ENCODE results near the gene SYS1. TPM values are rescaled to one million over a fixed set of nuclear protein-coding genes. Genes with fewer than 3 reads are reported as not detected.

Gene SYS1
- polyA plus RNA-seq, 1 of the 3 experiments (the other 2 are of a cell fraction): 26.5 TPM

GRCh38 chr20:45392733-45393132, 29.8 kb downstream of the SYS1 start (continued):
- TF ChIP-seq, protein P1, sequence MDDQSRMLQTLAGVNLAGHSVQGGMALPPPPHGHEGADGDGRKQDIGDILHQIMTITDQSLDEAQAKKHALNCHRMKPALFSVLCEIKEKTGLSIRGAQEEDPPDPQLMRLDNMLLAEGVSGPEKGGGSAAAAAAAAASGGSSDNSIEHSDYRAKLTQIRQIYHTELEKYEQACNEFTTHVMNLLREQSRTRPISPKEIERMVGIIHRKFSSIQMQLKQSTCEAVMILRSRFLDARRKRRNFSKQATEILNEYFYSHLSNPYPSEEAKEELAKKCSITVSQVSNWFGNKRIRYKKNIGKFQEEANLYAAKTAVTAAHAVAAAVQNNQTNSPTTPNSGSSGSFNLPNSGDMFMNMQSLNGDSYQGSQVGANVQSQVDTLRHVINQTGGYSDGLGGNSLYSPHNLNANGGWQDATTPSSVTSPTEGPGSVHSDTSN (IDR thresholded peaks at IDR 0.05): no peak

DNA sequence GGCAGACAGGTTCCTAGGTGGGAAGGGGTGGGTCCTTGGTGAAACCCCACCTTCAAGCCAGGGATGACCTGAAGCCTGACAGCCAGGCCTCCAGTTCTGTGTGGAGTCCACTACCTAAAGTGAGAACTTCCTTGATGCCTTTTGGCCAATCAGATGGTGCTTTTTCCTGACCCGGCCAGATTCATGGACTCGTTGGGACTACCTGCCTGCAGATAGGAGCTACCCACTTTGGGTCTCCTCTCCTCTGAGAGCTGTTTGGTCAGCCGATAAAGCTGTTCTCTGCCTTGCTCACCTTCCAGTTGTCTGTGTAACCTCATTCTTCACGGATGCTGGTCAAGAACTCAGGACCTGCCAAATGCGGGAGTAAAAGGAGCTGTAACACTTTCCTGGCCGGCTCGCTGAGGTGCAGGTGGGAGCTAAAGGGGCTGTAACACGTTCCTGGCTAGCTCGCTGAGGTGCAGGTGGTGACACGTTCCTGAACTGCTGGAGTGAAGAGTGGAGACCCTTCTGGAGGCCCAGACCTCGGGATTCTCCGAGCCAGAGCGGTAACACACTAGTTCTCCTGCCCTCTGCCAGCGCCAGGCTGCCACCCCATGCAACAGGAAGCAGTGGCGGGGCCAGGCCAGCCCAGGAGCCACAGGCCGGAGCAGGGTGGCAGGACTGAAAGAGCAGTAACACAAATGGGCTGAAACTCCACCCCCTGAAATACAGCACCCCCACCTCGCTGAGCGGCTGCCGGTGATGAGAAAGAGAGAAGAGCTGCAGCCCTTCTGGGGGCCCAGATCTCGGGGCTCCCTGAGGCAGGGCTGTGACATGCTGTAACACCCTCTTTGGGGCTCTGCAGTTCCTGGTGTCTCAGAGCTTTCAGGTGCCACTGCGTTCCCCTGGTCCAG, 31.5 kb downstream of the SYS1 start:
- ChIA-PET CTCF (interaction anchor here (1.0 to 3.4 kb wide), 4 partner anchors 10 to 377 kb away, joined by 3 to 20 read pairs (median 6); no protein-coding TSS in a partner anchor), POLR2A (no interaction called here)
- H3K9me3 ChIP-seq: no peaks in the 10 kb centered on the region
- 87% methylated on average over 13 of the region's 21 CpGs for WGBS (ENCODE audit: low lambda C conversion rate)
- H3K9me2 ChIP-seq: no peaks in the 10 kb centered on the region
- H3K27me3 ChIP-seq (ENCODE audit: insufficient read depth): no peaks in the 10 kb centered on the region
- H3F3A ChIP-seq (replicated peaks; ENCODE audit: insufficient read depth): peaks cover 5% of the 10 kb centered on the region
- TF ChIP-seq JUND (IDR thresholded peaks at IDR 0.05): no peak
- TF ChIP-seq RXRA (IDR thresholded peaks at IDR 0.05; ENCODE audit: borderline replicate concordance, low read depth): no peak
- H3K36me3 ChIP-seq (replicated peaks in 1 of 2; ENCODE audit: control insufficient read depth in 1 of 2, insufficient read depth in 2 of 2, low read length in 1 of 2): peaks cover 0 to 2% of the 10 kb centered on the region in 2 experiments
- no peak overlapping the region for H3K27ac ChIP-seq (ENCODE audit: low read depth in 2 of 2, low read length in 1 of 2)
- H3K4me3 ChIP-seq (ENCODE audit: low read depth in 2 of 2, low read length in 1 of 2): no peak overlapping the region
- H2AFZ ChIP-seq (ENCODE audit: low read depth): no peak overlapping the region
- no peaks in the 10 kb centered on the region for H3K79me2 ChIP-seq (ENCODE audit: insufficient read depth)
- H4K20me1 ChIP-seq (ENCODE audit: insufficient read depth): no peaks in the 10 kb centered on the region
- H3K4me1 ChIP-seq (ENCODE audit: control insufficient read depth in 1 of 2, insufficient read depth in 2 of 2, low read depth in 1 of 2, low read length in 1 of 2): no peaks in the 10 kb centered on the region
- no peak overlapping the region for H3K9ac ChIP-seq
- no peak overlapping the region for H3K4me2 ChIP-seq
- no peak for DNase-seq

DNA sequence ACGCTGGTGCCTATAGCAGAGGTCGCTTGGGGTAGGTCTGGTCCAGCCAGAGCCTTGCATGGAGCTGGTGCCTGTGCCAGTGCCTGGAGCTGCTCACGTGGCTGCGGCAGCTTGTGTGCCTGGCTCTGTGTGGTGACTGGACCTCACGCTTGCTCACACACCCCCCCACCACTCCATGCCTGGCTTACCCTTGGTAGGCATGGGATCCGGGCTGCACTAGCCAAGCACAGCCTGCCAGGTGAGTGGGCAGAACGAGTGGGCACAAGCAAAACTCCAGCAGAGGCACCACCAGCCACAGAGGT, 32.1 kb downstream of the SYS1 start:
- peaks cover 5% of the 10 kb centered on the region for H3F3A ChIP-seq (replicated peaks; ENCODE audit: insufficient read depth)
- H3K4me1 ChIP-seq (ENCODE audit: control insufficient read depth in 1 of 2, insufficient read depth in 2 of 2, low read depth in 1 of 2, low read length in 1 of 2): no peaks in the 10 kb centered on the region
- ChIA-PET CTCF (interaction anchor here (1.3 to 3.4 kb wide), 3 partner anchors 15 to 42 kb away, joined by 4 to 20 read pairs (median 7); no protein-coding TSS in a partner anchor), POLR2A (no interaction called here)
- 79% methylated on average over 2 of the region's 7 CpGs for WGBS (ENCODE audit: low lambda C conversion rate)
- 0 out of 2 replicates have a peak, but pooled peaks cover 1% of the 10 kb centered on the region for H3K9me3 ChIP-seq
- H3K4me2 ChIP-seq: no peak overlapping the region
- H3K4me3 ChIP-seq (ENCODE audit: low read depth in 2 of 2, low read length in 1 of 2): no peak overlapping the region
- H3K9ac ChIP-seq: no peak overlapping the region
- peaks cover 0 to 6% of the 10 kb centered on the region in 2 experiments for H3K36me3 ChIP-seq (replicated peaks in 1 of 2; ENCODE audit: control insufficient read depth in 1 of 2, insufficient read depth in 2 of 2, low read length in 1 of 2)
- H3K27ac ChIP-seq (ENCODE audit: low read depth in 2 of 2, low read length in 1 of 2): no peak overlapping the region
- no peaks in the 10 kb centered on the region for H4K20me1 ChIP-seq (ENCODE audit: insufficient read depth)
- DNase-seq: no peak
- H3K27me3 ChIP-seq (ENCODE audit: insufficient read depth): no peaks in the 10 kb centered on the region
- H3K79me2 ChIP-seq (ENCODE audit: insufficient read depth): no peaks in the 10 kb centered on the region
- no peaks in the 10 kb centered on the region for H3K9me2 ChIP-seq
- no peak for TF ChIP-seq ELF1 (IDR thresholded peaks at IDR 0.05)
- TF ChIP-seq EP300 (IDR thresholded peaks at IDR 0.05; ENCODE audit: borderline replicate concordance in 1 of 2, low read depth in 1 of 2, low read length in 1 of 2): no peak
- TF ChIP-seq NRF1 (IDR thresholded peaks at IDR 0.05; ENCODE audit: low read depth, low read length): no peak
- no peak for TF ChIP-seq USF1 (IDR thresholded peaks at IDR 0.05; ENCODE audit: borderline replicate concordance, low read depth)
- no peak for TF ChIP-seq SMC3 (IDR thresholded peaks at IDR 0.05; ENCODE audit: low read depth, low read length)
- no peak for TF ChIP-seq NFIC (IDR thresholded peaks at IDR 0.05; ENCODE audit: borderline replicate concordance)
- no peak overlapping the region for H2AFZ ChIP-seq (ENCODE audit: low read depth)
